Liver (tissue), 9 donors: ENCODE results near the gene KDM5A. TPM values are rescaled to one million over a fixed set of nuclear protein-coding genes. Genes with fewer than 3 reads are reported as not detected.

Experiments used
- DNase-seq: peaks from one replicate; pipeline ENCODE4 v3.0.0-alpha.2; 2017; ENCODE audit warnings: low spot score
- H3K27ac ChIP-seq, 2 donors: one replicate each; pipeline ENCODE4 v1.7.0; 2013; ENCODE audit warnings: inconsistent platforms in 2 of 2, low read length in 2 of 2, control low read depth in 1 of 2, low read depth in 1 of 2, mild to moderate bottlenecking in 1 of 2
- H3K27me3 ChIP-seq, 4 donors: one replicate each; pipeline versions ENCODE4 v1.6.1 to v1.7.0; 2013; ENCODE audit warnings: low read length in 3 of 4, inconsistent platforms in 1 of 4, mild to moderate bottlenecking in 1 of 4, moderate library complexity in 1 of 4; ENCODE audit not compliant: control insufficient read depth in 4 of 4, insufficient read depth in 4 of 4
- H3K36me3 ChIP-seq, 4 donors: one replicate each; pipeline versions ENCODE4 v1.6.1 to v1.7.0; 2013; ENCODE audit warnings: low read length in 3 of 4, mild to moderate bottlenecking in 3 of 4, low read depth in 1 of 4, moderate library complexity in 1 of 4; ENCODE audit not compliant: control insufficient read depth in 4 of 4, insufficient read depth in 3 of 4
- H3K4me1 ChIP-seq, 4 donors: one replicate each; pipeline versions ENCODE4 v1.6.1 to v1.7.0; 2013; ENCODE audit warnings: low read length in 3 of 4, mild to moderate bottlenecking in 3 of 4, moderate library complexity in 1 of 4; ENCODE audit not compliant: control insufficient read depth in 4 of 4, insufficient read depth in 4 of 4
- H3K4me3 ChIP-seq, 3 donors: one replicate each; pipeline versions ENCODE4 v1.6.1 to v1.7.0; 2013; ENCODE audit warnings: low read length in 3 of 3, control low read depth in 1 of 3, low read depth in 1 of 3, mild to moderate bottlenecking in 1 of 3
- H3K9ac ChIP-seq, 2 donors: one replicate each; pipeline ENCODE4 v1.7.0; 2013; ENCODE audit warnings: low read length in 2 of 2, mild to moderate bottlenecking in 2 of 2, moderate library complexity in 2 of 2, control low read depth in 1 of 2, low read depth in 1 of 2
- H3K9me3 ChIP-seq, 4 donors: one replicate each; pipeline versions ENCODE4 v1.6.1 to v1.7.0; 2013; ENCODE audit warnings: low read length in 3 of 4; ENCODE audit not compliant: control insufficient read depth in 4 of 4
- ATF3 ChIP-seq: IDR thresholded peaks from 2 replicates; pipeline ENCODE4 v1.6.1; 2016; ENCODE audit warnings: antibody characterized with exemption
- CTCF ChIP-seq: fragments of 150-350 bp; IDR thresholded peaks from 2 replicates; pipeline ENCODE4 v1.5.1; 2017; ENCODE audit warnings: improper control_type of control experiment, low read depth, low read length; ENCODE audit not compliant: missing input control
- EGR1 ChIP-seq, 2 donors: IDR thresholded peaks; 2 replicates each; pipeline ENCODE4 v1.6.1; 2016 to 2018; ENCODE audit warnings: antibody characterized with exemption in 2 of 2, low read depth in 2 of 2
- FOXA1 ChIP-seq: IDR thresholded peaks from 2 replicates; pipeline ENCODE4 v1.6.1; 2016; ENCODE audit warnings: antibody characterized with exemption
- FOXA2 ChIP-seq: IDR thresholded peaks from 2 replicates; pipeline ENCODE4 v1.6.1; 2016; ENCODE audit warnings: antibody characterized with exemption
- GABPA ChIP-seq, 2 donors: IDR thresholded peaks in 1 of 2; conservative IDR thresholded peaks in 1 of 2; 2 replicates each; pipeline ENCODE4 v1.6.1; 2016; ENCODE audit warnings: antibody characterized with exemption in 2 of 2, mild to moderate bottlenecking in 1 of 2, moderate library complexity in 1 of 2
- HNF4A ChIP-seq, 2 donors: conservative IDR thresholded peaks; 2 replicates each; pipeline ENCODE4 v1.6.1; 2016; ENCODE audit warnings: antibody characterized with exemption in 2 of 2, mild to moderate bottlenecking in 2 of 2
- HNF4G ChIP-seq: IDR thresholded peaks from 2 replicates; pipeline ENCODE4 v1.6.1; 2016; ENCODE audit warnings: antibody characterized with exemption
- JUND ChIP-seq, 2 donors: IDR thresholded peaks; 2 replicates each; pipeline ENCODE4 v1.6.1; 2016; ENCODE audit warnings: antibody characterized with exemption in 2 of 2
- MAX ChIP-seq: IDR thresholded peaks from 2 replicates; pipeline ENCODE4 v1.6.1; 2016; ENCODE audit warnings: antibody characterized with exemption
- NR2F2 ChIP-seq: IDR thresholded peaks from 2 replicates; pipeline ENCODE4 v1.6.1; 2016; ENCODE audit warnings: antibody characterized with exemption
- RAD21 ChIP-seq, 2 donors: IDR thresholded peaks; 2 replicates each; pipeline ENCODE4 v1.6.1; 2016; ENCODE audit warnings: antibody characterized with exemption in 2 of 2, mild to moderate bottlenecking in 2 of 2
- REST ChIP-seq: IDR thresholded peaks from 2 replicates; pipeline ENCODE4 v1.6.1; 2016; ENCODE audit warnings: antibody characterized with exemption, mild to moderate bottlenecking
- RXRA ChIP-seq, 2 donors: IDR thresholded peaks; 2 replicates each; pipeline ENCODE4 v1.6.1; 2017 to 2018; ENCODE audit warnings: antibody characterized with exemption in 2 of 2, mild to moderate bottlenecking in 1 of 2
- SP1 ChIP-seq: IDR thresholded peaks from 2 replicates; pipeline ENCODE4 v1.6.1; 2018; ENCODE audit warnings: antibody characterized with exemption, mild to moderate bottlenecking
- TAF1 ChIP-seq: conservative IDR thresholded peaks from 2 replicates; pipeline ENCODE4 v1.6.1; 2016; ENCODE audit warnings: antibody characterized with exemption, mild to moderate bottlenecking
- YY1 ChIP-seq: IDR thresholded peaks from 2 replicates; pipeline ENCODE4 v1.6.1; 2016; ENCODE audit warnings: antibody characterized with exemption, mild to moderate bottlenecking
- ZBTB33 ChIP-seq: IDR thresholded peaks from 2 replicates; pipeline ENCODE4 v1.6.1; 2016; ENCODE audit warnings: antibody characterized with exemption
- WGBS: extraction: QIAGEN DNeasy Blood & Tissue Kit; methylation state at CpG from one replicate; pipeline ENCODE4 v1.1.7; 2013; 5-methylcytosine and 5-hydroxymethylcytosine counted together
- polyA plus RNA-seq, 2 donors: library from polyadenylated mRNA; stranded (reverse) in 1 of 2; unstranded in 1 of 2; fragments of 200-250 nt in 1 of 2; fragments of >200 nt in 1 of 2; fragmentation: Nextera tagmentation in 1 of 2; extraction: Ambion mirVana in 1 of 2; gene quantifications; one replicate each; pipeline versions ENCODE4 v1.2.1 to v1.2.3, GENCODE V29; 2013 to 2015
- total RNA-seq, 2 donors: library from RNA; depleted of rRNA; stranded (reverse); fragments of >200 nt; gene quantifications; one replicate each; pipeline ENCODE4 v1.2.3, GENCODE V29; 2014
- donor health status: healthy.
- donor health status: healthy.
- donor health status: healthy.
- donor health status: healthy.
- donor health status: healthy.

Gene KDM5A
- total and polyA plus RNA-seq, 4 donors, result 7.2 to 33.7 (median 23.6) TPM

- no peak for TF ChIP-seq FOXA1
- no peak for TF ChIP-seq FOXA2
- TF ChIP-seq JUND (IDR thresholded peaks at IDR 0.05), result no peak
- TF ChIP-seq NR2F2, result no peak
- no peak for TF ChIP-seq TAF1
- no peak for TF ChIP-seq CTCF
- no peak for TF ChIP-seq GABPA (IDR thresholded peaks at IDR 0.05 in 1 of 2, conservative IDR thresholded peaks at IDR 0.05 in 1 of 2)
- no peak for TF ChIP-seq MAX
- no peak for TF ChIP-seq EGR1 (IDR thresholded peaks at IDR 0.05; ENCODE audit: low read depth in 2 of 2)
- no peak for TF ChIP-seq SP1
- TF ChIP-seq YY1, result no peak
- no peak for TF ChIP-seq REST
- no peak for TF ChIP-seq HNF4A (conservative IDR thresholded peaks at IDR 0.05)
- no peak for TF ChIP-seq ZBTB33
- TF ChIP-seq RXRA (IDR thresholded peaks at IDR 0.05), result no peak
- TF ChIP-seq HNF4G, result no peak
- TF ChIP-seq RAD21 (IDR thresholded peaks at IDR 0.05), result no peak
- TF ChIP-seq ATF3, result no peak
- peaks cover 0 to 3% (median 2%) of the 10 kb centered on the region in 4 donors for H3K4me1 ChIP-seq
- WGBS, result 83% methylated on average over 9 of the region's 9 CpGs
- H3K4me3 ChIP-seq, result no peak overlapping the region
- DNase-seq, result no peak
- no peak overlapping the region for H3K27ac ChIP-seq
- H3K27me3 ChIP-seq, result peaks cover 0 to 2% (median 0%) of the 10 kb centered on the region in 4 donors
- H3K9me3 ChIP-seq, result no peaks in the 10 kb centered on the region
- no peaks in the 10 kb centered on the region for H3K36me3 ChIP-seq
- no peak overlapping the region for H3K9ac ChIP-seq
Measured at GRCh38 chr12:263574-263973, 125.5 kb downstream of the KDM5A start.
